ENCODE results near the gene CILP2. TPM values are rescaled to one million over a fixed set of nuclear protein-coding genes. Genes with fewer than 3 reads are reported as not detected.

The CILP2 gene
- total and polyA plus RNA-seq, 2 of the 8 experiments (the other 6 are each of a cell fraction or from before 2014, with no cell fraction given) = 4.4 to 5.8 TPM

DNA sequence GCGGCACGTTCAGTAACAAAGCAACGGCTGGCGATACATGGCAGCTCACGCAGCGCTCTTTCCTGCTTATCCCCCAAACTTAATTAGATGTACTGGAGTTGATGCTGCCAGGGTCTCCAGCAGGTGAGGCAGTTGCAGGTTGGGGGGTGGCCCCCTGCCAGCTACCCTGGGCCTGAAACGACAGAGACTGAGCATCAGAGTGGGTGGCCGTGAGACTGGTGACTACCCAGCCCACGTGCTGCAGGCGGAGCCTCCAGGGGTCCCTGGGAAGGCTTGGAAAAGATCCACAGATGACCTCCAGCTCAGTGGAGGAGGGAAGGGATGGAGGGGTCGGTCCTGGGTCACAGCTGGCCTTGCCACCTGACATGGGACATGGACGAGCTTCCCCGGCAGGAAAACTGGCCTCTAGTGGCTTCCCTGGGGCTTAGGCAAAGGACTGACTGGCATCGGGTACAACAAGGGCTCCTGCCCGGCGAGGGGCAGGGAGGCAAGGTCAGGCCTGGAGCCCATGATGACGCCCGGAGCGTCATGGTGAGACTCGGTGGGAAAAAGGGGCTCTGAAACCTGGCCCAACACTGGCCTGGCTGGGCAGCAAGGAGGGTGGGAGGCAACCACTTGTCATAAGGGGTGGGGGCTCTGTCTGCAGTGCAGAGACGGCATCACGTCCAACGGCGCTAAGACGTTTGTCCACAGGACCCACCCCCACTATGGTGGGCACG lies 24.0 kb downstream of the CILP2 start (continued):
- TF ChIP-seq NANOG (IDR thresholded peaks at IDR 0.05; ENCODE audit: insufficient read depth, low read depth, low read length, poor library complexity, severe bottlenecking) (no peak), CEBPB (IDR thresholded peaks at IDR 0.05; ENCODE audit: low read depth, low read length) (no peak), SUZ12 (IDR thresholded peaks at IDR 0.05; ENCODE audit: low read length) (no peak), RNF2 (IDR thresholded peaks at IDR 0.05; ENCODE audit: borderline replicate concordance, low read depth, low read length, missing control alignments, poor library complexity, severe bottlenecking) (no peak), ASH2L (IDR thresholded peaks at IDR 0.05; ENCODE audit: low read length) (no peak), SIX5 (IDR thresholded peaks at IDR 0.05; ENCODE audit: low read depth, low read length) (no peak), SP4 (IDR thresholded peaks at IDR 0.05; ENCODE audit: low read length) (no peak)

All from H1 (cell line).